ENCODE measurements around the gene FSTL4. TPM values are rescaled to one million over a fixed set of nuclear protein-coding genes. Genes with fewer than 3 reads are reported as not detected.

FSTL4 gene
- total and polyA plus RNA-seq, 2 donors from 2014 or later, result 0.09 to 4.0 TPM

- intact Hi-C loops (cut with DNase I), result no loop called here
- Histone ChIP-seq H3K4me3 (ENCODE audit: low read length in 3 of 3) (no peak overlapping the region), H3K27ac (ENCODE audit: low read depth in 2 of 2, low read length in 2 of 2) (no peak overlapping the region), H3K36me3 (ENCODE audit: control insufficient read depth in 2 of 3, insufficient read depth in 3 of 3, low read length in 3 of 3) (no peaks in the 10 kb centered on the region), H3K27me3 (ENCODE audit: control insufficient read depth, insufficient read depth, low read length) (no peaks in the 10 kb centered on the region), H3K9me3 (ENCODE audit: control insufficient read depth in 2 of 3, insufficient read depth in 1 of 3, low read length in 3 of 3) (no peaks in the 10 kb centered on the region), H3K4me1 (ENCODE audit: control insufficient read depth in 2 of 3, insufficient read depth in 2 of 3, low read depth in 1 of 3, low read length in 3 of 3) (no peaks in the 10 kb centered on the region), H3K9ac (ENCODE audit: low read length in 3 of 3) (no peak overlapping the region)
- FAIRE-seq, result no peak
- no peak for DNase-seq
- no peak for TF ChIP-seq CTCF (IDR thresholded peaks at IDR 0.05; ENCODE audit: borderline replicate concordance, extremely low read depth, insufficient read depth)
Observed at GRCh38 chr5:133316346-133317343, 295.7 kb downstream of the FSTL4 start.

- no peak for TF ChIP-seq CTCF (IDR thresholded peaks at IDR 0.05; ENCODE audit: borderline replicate concordance, extremely low read depth, insufficient read depth)
- DNase-seq, result no peak
- H3K27ac ChIP-seq (ENCODE audit: low read depth in 2 of 2, low read length in 2 of 2), result no peak overlapping the region
- FAIRE-seq, result no peak
- no peak overlapping the region for H3K4me3 ChIP-seq (ENCODE audit: low read length in 3 of 3)
- intact Hi-C loops (cut with DNase I), result no loop called here
- H3K4me1 ChIP-seq (ENCODE audit: control insufficient read depth in 2 of 3, insufficient read depth in 2 of 3, low read depth in 1 of 3, low read length in 3 of 3), result no peaks in the 10 kb centered on the region
- H3K27me3 ChIP-seq (ENCODE audit: control insufficient read depth, insufficient read depth, low read length), result no peaks in the 10 kb centered on the region
- H3K9ac ChIP-seq (ENCODE audit: low read length in 3 of 3), result no peak overlapping the region
- no peaks in the 10 kb centered on the region for H3K36me3 ChIP-seq (ENCODE audit: control insufficient read depth in 2 of 3, insufficient read depth in 3 of 3, low read length in 3 of 3)
- no peaks in the 10 kb centered on the region for H3K9me3 ChIP-seq (ENCODE audit: control insufficient read depth in 2 of 3, insufficient read depth in 1 of 3, low read length in 3 of 3)
Observed at GRCh38 chr5:133314086-133314485, 298.3 kb downstream of the FSTL4 start.

- no peak for FAIRE-seq
- H3K36me3 ChIP-seq (ENCODE audit: control insufficient read depth in 2 of 3, insufficient read depth in 3 of 3, low read length in 3 of 3), result no peaks in the 10 kb centered on the region
- no peak for TF ChIP-seq CTCF (IDR thresholded peaks at IDR 0.05; ENCODE audit: borderline replicate concordance, extremely low read depth, insufficient read depth)
- peaks cover 0 to 10% (median 0%) of the 10 kb centered on the region in 3 donors for H3K4me1 ChIP-seq (ENCODE audit: control insufficient read depth in 2 of 3, insufficient read depth in 2 of 3, low read depth in 1 of 3, low read length in 3 of 3)
- no peaks in the 10 kb centered on the region for H3K27me3 ChIP-seq (ENCODE audit: control insufficient read depth, insufficient read depth, low read length)
- intact Hi-C loops (cut with DNase I), result no loop called here
- no peaks in the 10 kb centered on the region for H3K9me3 ChIP-seq (ENCODE audit: control insufficient read depth in 2 of 3, insufficient read depth in 1 of 3, low read length in 3 of 3)
- H3K4me3 ChIP-seq (ENCODE audit: low read length in 3 of 3), result no peak overlapping the region
- DNase-seq, result no peak
- H3K9ac ChIP-seq (ENCODE audit: low read length in 3 of 3), result no peak overlapping the region
- no peak overlapping the region for H3K27ac ChIP-seq (ENCODE audit: low read depth in 2 of 2, low read length in 2 of 2)
Observed at GRCh38 chr5:133311176-133311575, 301.2 kb downstream of the FSTL4 start.
